HepG2 (cell line): ENCODE results near the gene MAT2A. TPM values are rescaled to one million over a fixed set of nuclear protein-coding genes. Genes with fewer than 3 reads are reported as not detected.

Source experiments
- AHR ChIP-seq: IDR thresholded peaks from 2 replicates; pipeline ENCODE4 v1.6.1; 2018; ENCODE audit warnings: missing genetic modification reagents, missing compliant biosample characterization
- CBX2 ChIP-seq, 2 experiments: fragments of 200-600 bp in 1 of 2; sonication (generic); formaldehyde crosslinking in 1 of 2; IDR thresholded peaks; 2 replicates each; pipeline versions ENCODE4 v1.7.0 to v1.8.1; 2018 to 2022; ENCODE audit warnings: low read depth in 2 of 2, low read length in 1 of 2, mild to moderate bottlenecking in 1 of 2, missing genetic modification reagents in 1 of 2
- CHCHD3 ChIP-seq: sonication (generic); formaldehyde crosslinking; IDR thresholded peaks from 2 replicates; pipeline ENCODE4 v1.8.0; 2022; ENCODE audit warnings: mild to moderate bottlenecking, missing genetic modification reagents, moderate library complexity
- DNMT1 ChIP-seq: sonication (generic); formaldehyde crosslinking; IDR thresholded peaks from 2 replicates; pipeline ENCODE4 v1.5.1; 2020; ENCODE audit warnings: mild to moderate bottlenecking, missing genetic modification reagents
- HMGA1 ChIP-seq: sonication (generic); formaldehyde crosslinking; conservative IDR thresholded peaks from 2 replicates; pipeline ENCODE4 v1.4.0; 2020; ENCODE audit warnings: missing genetic modification reagents
- KAT2B ChIP-seq: fragments of 150-350 bp; IDR thresholded peaks from 2 replicates; pipeline ENCODE4 v1.6.1; 2014; ENCODE audit warnings: low read depth, low read length, borderline replicate concordance
- MAFK ChIP-seq, 2 experiments: IDR thresholded peaks in 1 of 2; conservative IDR thresholded peaks in 1 of 2; 2 replicates each; pipeline ENCODE4 v1.6.1; 2011; ENCODE audit warnings: improper control_type of control experiment in 2 of 2, low read length in 2 of 2
- MBNL3 ChIP-seq: fragments of 250-450 bp; sonication (Bioruptor Pico); conservative IDR thresholded peaks from 2 replicates; pipeline ENCODE4 v1.8.0; 2022; ENCODE audit warnings: mild to moderate bottlenecking, inconsistent platforms
- MIXL1 ChIP-seq: IDR thresholded peaks from 2 replicates; pipeline ENCODE4 v1.6.1; 2016
- MZF1 ChIP-seq: sonication (generic); formaldehyde crosslinking; IDR thresholded peaks from 2 replicates; pipeline ENCODE4 v1.8.1; 2023; ENCODE audit warnings: mild to moderate bottlenecking, missing genetic modification reagents, borderline replicate concordance
- NPAS2 ChIP-seq: sonication (generic); formaldehyde crosslinking; IDR thresholded peaks from 2 replicates; pipeline ENCODE4 v1.8.0; 2022; ENCODE audit warnings: mild to moderate bottlenecking, missing genetic modification reagents, borderline replicate concordance
- RFX3 ChIP-seq: IDR thresholded peaks from 2 replicates; pipeline ENCODE4 v1.6.1; 2016; ENCODE audit warnings: missing biosample characterization, missing genetic modification reagents
- RFXANK ChIP-seq: IDR thresholded peaks from 2 replicates; pipeline ENCODE4 v1.6.1; 2016
- SMAD3 ChIP-seq: sonication (generic); formaldehyde crosslinking; IDR thresholded peaks from 2 replicates; pipeline ENCODE4 v1.4.0; 2020; ENCODE audit warnings: missing genetic modification reagents
- ZNF121 ChIP-seq: sonication (generic); formaldehyde crosslinking; IDR thresholded peaks from 2 replicates; pipeline ENCODE4 v1.5.0; 2020; ENCODE audit warnings: mild to moderate bottlenecking, missing genetic modification reagents
- ZNF207 ChIP-seq: fragments of 450-650 bp; IDR thresholded peaks from 2 replicates; pipeline ENCODE4 v1.6.1; 2016; ENCODE audit warnings: antibody characterized with exemption, borderline replicate concordance
- ZNF782 ChIP-seq: sonication (generic); formaldehyde crosslinking; IDR thresholded peaks from 2 replicates; pipeline ENCODE4 v1.4.0; 2020; ENCODE audit warnings: missing genetic modification reagents, mild to moderate bottlenecking, borderline replicate concordance
- polyA plus RNA-seq, 8 experiments: library from polyadenylated mRNA; depleted of rRNA in 3 of 8; stranded (reverse) in 7 of 8; unstranded in 1 of 8; fragments of >200 nt; fragmentation: Illumina TruSeq in 4 of 8; extraction: Trizol in 4 of 8; gene quantifications; 2 replicates each; pipeline versions ENCODE4 v1.2.1 to v1.2.3, GENCODE V29; 2011 to 2016; ENCODE audit warnings: low read depth in 4 of 8, missing spikeins in 1 of 8, mixed read lengths in 1 of 8; ENCODE audit not compliant: insufficient read depth in 1 of 8
- total RNA-seq, 5 experiments: library from RNA; depleted of rRNA; stranded (reverse); fragments of >200 nt; fragmentation: Illumina TruSeq; extraction: Trizol; gene quantifications; 2 replicates each; pipeline ENCODE4 v1.2.3, GENCODE V29; 2016; ENCODE audit warnings: low read depth in 1 of 5
- TF ChIP-seq, protein P1 (sequence below): IDR thresholded peaks from 2 replicates; pipeline ENCODE4 v1.4.0; 2020; ENCODE audit warnings: mild to moderate bottlenecking, missing genetic modification reagents
- TF ChIP-seq, protein P2 (sequence below): sonication (generic); formaldehyde crosslinking; IDR thresholded peaks from 2 replicates; pipeline ENCODE4 v1.5.0; 2020; ENCODE audit warnings: missing genetic modification reagents, mild to moderate bottlenecking, borderline replicate concordance
- TF ChIP-seq, protein P3 (sequence below): sonication (generic); formaldehyde crosslinking; IDR thresholded peaks from 2 replicates; pipeline ENCODE4 v1.5.1; 2020; ENCODE audit warnings: missing genetic modification reagents, mild to moderate bottlenecking, borderline replicate concordance

The MAT2A gene
- total and polyA plus RNA-seq, 2 of the 13 experiments (the other 11 are each of a cell fraction or from before 2014, with no cell fraction given) = 155 to 331 TPM

DNA sequence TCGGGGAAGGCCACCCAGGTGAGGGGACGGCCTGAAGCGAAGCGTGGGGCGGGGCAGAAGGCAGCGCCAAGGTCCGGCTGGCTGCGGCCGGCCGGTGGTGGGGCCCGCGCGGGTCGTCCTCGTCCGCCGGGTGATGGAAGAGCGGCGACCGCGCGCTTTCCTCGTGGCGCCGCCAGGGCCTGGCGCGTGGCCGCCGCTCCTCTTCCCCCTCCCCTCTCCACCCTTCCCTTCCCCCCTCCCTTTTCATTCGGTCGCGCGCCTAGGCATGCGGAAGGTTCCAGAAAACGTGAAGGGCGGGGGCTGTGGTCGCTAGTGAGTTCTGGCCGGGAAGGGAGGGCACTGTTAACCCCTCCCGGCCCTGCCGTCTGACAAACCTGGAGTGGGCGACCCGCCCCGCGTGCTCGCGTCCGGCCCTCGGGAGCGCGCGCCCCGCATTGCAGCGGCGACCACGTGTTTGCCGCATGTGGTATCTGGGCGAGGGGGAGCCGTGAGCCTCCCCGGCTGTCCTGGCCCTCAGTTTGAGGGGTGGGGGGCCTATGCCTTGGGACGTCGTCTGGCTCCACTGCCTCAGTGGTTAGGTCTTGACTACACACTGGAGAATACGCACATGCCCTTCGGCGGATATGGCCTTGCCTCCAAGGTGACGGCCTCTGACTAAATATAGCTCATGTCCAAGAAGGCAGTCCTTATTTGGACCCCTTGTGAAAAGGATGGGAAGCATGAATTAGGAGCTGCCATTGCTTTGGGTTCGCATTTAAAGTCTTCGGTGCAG is 579 bp downstream of the MAT2A start (continued):
- TF ChIP-seq MAFK (conservative IDR thresholded peaks at IDR 0.05 in 1 of 2, IDR thresholded peaks at IDR 0.05 in 1 of 2; ENCODE audit: low read length in 2 of 2) (no peak), AHR (CRISPR knock-in tag) (no peak; the same call in 1 of the 2 replicates), ZNF207 (no peak), NPAS2 (CRISPR knock-in tag) (no peak), ZNF782 (CRISPR knock-in tag) (no peak; the same call in none of the 2 replicates), MZF1 (0 out of 2 replicates have a peak, but pooled peaks have one; percentile 83), MIXL1 (CRISPR knock-in tag) (no peak; the same call in 1 of the 2 replicates), ZNF121 (CRISPR knock-in tag) (peak; percentile 61), RFX3 (CRISPR knock-in tag) (no peak), MBNL3 (CRISPR knock-in tag) (no peak), CBX2 (IDR thresholded peaks at IDR 0.05; ENCODE audit: low read depth, low read length) (no peak), CBX2 (CRISPR knock-in tag; IDR thresholded peaks at IDR 0.05; ENCODE audit: low read depth) (no peak), HMGA1 (no peak), DNMT1 (peak; percentile 91), RFXANK (CRISPR knock-in tag) (no peak), SMAD3 (CRISPR knock-in tag) (no peak), KAT2B (no peak), CHCHD3 (CRISPR knock-in tag) (peak; percentile 88; the same call in 1 of the 2 replicates)
- TF ChIP-seq, protein P1, sequence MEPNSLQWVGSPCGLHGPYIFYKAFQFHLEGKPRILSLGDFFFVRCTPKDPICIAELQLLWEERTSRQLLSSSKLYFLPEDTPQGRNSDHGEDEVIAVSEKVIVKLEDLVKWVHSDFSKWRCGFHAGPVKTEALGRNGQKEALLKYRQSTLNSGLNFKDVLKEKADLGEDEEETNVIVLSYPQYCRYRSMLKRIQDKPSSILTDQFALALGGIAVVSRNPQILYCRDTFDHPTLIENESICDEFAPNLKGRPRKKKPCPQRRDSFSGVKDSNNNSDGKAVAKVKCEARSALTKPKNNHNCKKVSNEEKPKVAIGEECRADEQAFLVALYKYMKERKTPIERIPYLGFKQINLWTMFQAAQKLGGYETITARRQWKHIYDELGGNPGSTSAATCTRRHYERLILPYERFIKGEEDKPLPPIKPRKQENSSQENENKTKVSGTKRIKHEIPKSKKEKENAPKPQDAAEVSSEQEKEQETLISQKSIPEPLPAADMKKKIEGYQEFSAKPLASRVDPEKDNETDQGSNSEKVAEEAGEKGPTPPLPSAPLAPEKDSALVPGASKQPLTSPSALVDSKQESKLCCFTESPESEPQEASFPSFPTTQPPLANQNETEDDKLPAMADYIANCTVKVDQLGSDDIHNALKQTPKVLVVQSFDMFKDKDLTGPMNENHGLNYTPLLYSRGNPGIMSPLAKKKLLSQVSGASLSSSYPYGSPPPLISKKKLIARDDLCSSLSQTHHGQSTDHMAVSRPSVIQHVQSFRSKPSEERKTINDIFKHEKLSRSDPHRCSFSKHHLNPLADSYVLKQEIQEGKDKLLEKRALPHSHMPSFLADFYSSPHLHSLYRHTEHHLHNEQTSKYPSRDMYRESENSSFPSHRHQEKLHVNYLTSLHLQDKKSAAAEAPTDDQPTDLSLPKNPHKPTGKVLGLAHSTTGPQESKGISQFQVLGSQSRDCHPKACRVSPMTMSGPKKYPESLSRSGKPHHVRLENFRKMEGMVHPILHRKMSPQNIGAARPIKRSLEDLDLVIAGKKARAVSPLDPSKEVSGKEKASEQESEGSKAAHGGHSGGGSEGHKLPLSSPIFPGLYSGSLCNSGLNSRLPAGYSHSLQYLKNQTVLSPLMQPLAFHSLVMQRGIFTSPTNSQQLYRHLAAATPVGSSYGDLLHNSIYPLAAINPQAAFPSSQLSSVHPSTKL (CRISPR knock-in tag) = no peak
- TF ChIP-seq, protein P2, sequence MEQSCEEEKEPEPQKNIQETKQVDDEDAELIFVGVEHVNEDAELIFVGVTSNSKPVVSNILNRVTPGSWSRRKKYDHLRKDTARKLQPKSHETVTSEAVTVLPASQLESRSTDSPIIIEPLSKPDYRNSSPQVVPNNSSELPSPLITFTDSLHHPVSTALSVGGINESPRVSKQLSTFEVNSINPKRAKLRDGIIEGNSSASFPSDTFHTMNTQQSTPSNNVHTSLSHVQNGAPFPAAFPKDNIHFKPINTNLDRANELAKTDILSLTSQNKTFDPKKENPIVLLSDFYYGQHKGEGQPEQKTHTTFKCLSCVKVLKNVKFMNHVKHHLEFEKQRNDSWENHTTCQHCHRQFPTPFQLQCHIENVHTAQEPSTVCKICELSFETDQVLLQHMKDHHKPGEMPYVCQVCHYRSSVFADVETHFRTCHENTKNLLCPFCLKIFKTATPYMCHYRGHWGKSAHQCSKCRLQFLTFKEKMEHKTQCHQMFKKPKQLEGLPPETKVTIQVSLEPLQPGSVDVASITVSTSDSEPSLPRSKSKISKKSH (CRISPR knock-in tag) = no peak
- TF ChIP-seq, protein P3, sequence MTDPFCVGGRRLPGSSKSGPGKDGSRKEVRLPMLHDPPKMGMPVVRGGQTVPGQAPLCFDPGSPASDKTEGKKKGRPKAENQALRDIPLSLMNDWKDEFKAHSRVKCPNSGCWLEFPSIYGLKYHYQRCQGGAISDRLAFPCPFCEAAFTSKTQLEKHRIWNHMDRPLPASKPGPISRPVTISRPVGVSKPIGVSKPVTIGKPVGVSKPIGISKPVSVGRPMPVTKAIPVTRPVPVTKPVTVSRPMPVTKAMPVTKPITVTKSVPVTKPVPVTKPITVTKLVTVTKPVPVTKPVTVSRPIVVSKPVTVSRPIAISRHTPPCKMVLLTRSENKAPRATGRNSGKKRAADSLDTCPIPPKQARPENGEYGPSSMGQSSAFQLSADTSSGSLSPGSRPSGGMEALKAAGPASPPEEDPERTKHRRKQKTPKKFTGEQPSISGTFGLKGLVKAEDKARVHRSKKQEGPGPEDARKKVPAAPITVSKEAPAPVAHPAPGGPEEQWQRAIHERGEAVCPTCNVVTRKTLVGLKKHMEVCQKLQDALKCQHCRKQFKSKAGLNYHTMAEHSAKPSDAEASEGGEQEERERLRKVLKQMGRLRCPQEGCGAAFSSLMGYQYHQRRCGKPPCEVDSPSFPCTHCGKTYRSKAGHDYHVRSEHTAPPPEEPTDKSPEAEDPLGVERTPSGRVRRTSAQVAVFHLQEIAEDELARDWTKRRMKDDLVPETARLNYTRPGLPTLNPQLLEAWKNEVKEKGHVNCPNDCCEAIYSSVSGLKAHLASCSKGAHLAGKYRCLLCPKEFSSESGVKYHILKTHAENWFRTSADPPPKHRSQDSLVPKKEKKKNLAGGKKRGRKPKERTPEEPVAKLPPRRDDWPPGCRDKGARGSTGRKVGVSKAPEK (CRISPR knock-in tag) = peak; percentile 74; the same call in 1 of the 2 replicates
